ENCODE measurements around the gene TRIB2. TPM values are rescaled to one million over a fixed set of nuclear protein-coding genes. Genes with fewer than 3 reads are reported as not detected.

Gene TRIB2
- total RNA-seq, 1 donor from 2014 or later = 68.8 TPM

DNA sequence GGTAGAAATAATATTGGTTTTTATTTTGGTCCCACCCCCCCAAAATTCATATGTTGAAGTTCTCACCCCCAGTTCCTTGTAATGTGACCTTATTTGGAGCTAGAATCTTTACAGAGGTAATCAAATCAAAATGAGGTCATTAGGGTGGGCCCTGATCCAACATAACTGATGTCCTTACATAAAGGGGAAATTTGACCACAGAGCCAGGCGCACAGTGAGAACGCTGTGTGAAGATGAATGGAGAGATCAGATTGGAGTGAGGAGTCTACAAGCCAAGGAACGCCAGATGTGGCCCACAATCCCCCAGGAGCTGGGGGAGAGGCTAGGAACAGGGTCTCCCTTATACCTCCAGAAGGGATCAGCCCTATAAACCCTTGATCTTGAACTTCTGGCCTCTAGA is 31.6 kb upstream of the TRIB2 start:
- Histone ChIP-seq H3F3A (ENCODE audit: low read depth) (no peaks in the 10 kb centered on the region), H3K27ac (no peak overlapping the region), H2AFZ (replicated peaks) (no peak overlapping the region), H3K4me3 (no peak overlapping the region), H3K36me3 (no peaks in the 10 kb centered on the region), H3K27me3 (no peaks in the 10 kb centered on the region), H3K4me1 (peaks cover 16% of the 10 kb centered on the region), H3K4me2 (no peak overlapping the region), H3K79me2 (ENCODE audit: low read depth) (no peaks in the 10 kb centered on the region), H3K9ac (no peak overlapping the region), H4K20me1 (ENCODE audit: low read depth) (no peaks in the 10 kb centered on the region), H3K9me3 (ENCODE audit: low read depth) (peaks cover 5% of the 10 kb centered on the region)
- H3K4me1 Mint-ChIP-seq = peaks cover 27% of the 10 kb centered on the region
- TF ChIP-seq EZH2 (IDR thresholded peaks at IDR 0.05) (no peak), EZH2phosphoT487 (IDR thresholded peaks at IDR 0.05) (no peak)
- TF ChIP-seq, protein P1, sequence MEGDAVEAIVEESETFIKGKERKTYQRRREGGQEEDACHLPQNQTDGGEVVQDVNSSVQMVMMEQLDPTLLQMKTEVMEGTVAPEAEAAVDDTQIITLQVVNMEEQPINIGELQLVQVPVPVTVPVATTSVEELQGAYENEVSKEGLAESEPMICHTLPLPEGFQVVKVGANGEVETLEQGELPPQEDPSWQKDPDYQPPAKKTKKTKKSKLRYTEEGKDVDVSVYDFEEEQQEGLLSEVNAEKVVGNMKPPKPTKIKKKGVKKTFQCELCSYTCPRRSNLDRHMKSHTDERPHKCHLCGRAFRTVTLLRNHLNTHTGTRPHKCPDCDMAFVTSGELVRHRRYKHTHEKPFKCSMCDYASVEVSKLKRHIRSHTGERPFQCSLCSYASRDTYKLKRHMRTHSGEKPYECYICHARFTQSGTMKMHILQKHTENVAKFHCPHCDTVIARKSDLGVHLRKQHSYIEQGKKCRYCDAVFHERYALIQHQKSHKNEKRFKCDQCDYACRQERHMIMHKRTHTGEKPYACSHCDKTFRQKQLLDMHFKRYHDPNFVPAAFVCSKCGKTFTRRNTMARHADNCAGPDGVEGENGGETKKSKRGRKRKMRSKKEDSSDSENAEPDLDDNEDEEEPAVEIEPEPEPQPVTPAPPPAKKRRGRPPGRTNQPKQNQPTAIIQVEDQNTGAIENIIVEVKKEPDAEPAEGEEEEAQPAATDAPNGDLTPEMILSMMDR (IDR thresholded peaks at IDR 0.05) = no peak
- no peak for DNase-seq (ENCODE audit: low spot score)
- no peak overlapping the region for H3K27ac Mint-ChIP-seq
- peaks cover 6% of the 10 kb centered on the region for H3K27me3 Mint-ChIP-seq (ENCODE audit: insufficient read depth, low read depth)
- H3K9me3 Mint-ChIP-seq = peaks cover 25% of the 10 kb centered on the region
- H3K4me3 Mint-ChIP-seq = no peak overlapping the region
- no peaks in the 10 kb centered on the region for H3K36me3 Mint-ChIP-seq

DNA sequence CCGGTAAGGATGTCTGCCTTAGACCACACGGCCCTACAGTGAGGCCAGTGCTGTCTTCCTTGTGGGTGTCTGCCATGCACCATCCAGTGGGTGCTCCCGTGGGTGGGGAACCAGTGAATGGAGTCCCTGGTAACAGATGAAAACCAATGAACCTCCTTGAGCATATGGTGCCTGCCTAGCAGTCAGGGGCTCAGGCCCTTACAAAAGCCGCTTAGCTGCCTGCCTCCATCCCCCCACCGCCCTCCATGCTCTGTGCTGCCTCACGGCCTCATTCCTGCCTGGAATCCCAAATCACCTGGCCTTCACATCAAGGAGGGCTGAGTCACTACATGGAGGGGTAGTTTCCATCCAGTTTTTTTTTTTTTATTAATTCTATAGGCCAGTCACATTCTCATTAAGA is 30.8 kb upstream of the TRIB2 start:
- Mint-ChIP-seq H3K27ac (no peak overlapping the region), H3K36me3 (no peaks in the 10 kb centered on the region), H3K9me3 (peaks cover 30% of the 10 kb centered on the region), H3K4me3 (no peak overlapping the region), H3K4me1 (peaks cover 27% of the 10 kb centered on the region), H3K27me3 (ENCODE audit: insufficient read depth, low read depth) (peaks cover 3% of the 10 kb centered on the region)
- no peaks in the 10 kb centered on the region for H3K36me3 ChIP-seq
- H4K20me1 ChIP-seq (ENCODE audit: low read depth) = no peaks in the 10 kb centered on the region
- H3K27me3 ChIP-seq = no peaks in the 10 kb centered on the region
- no peaks in the 10 kb centered on the region for H3K79me2 ChIP-seq (ENCODE audit: low read depth)
- peaks cover 16% of the 10 kb centered on the region for H3K4me1 ChIP-seq
- H2AFZ ChIP-seq (replicated peaks) = no peak overlapping the region
- TF ChIP-seq, protein P1 (IDR thresholded peaks at IDR 0.05) = no peak
- TF ChIP-seq EZH2phosphoT487 (IDR thresholded peaks at IDR 0.05) (no peak), EZH2 (IDR thresholded peaks at IDR 0.05) (no peak)
- no peak overlapping the region for H3K27ac ChIP-seq
- H3K9me3 ChIP-seq (ENCODE audit: low read depth) = peaks cover 7% of the 10 kb centered on the region
- DNase-seq (ENCODE audit: low spot score) = no peak
- no peak overlapping the region for H3K4me3 ChIP-seq
- H3K4me2 ChIP-seq = no peak overlapping the region
- H3K9ac ChIP-seq = no peak overlapping the region
- no peaks in the 10 kb centered on the region for H3F3A ChIP-seq (ENCODE audit: low read depth)

DNA sequence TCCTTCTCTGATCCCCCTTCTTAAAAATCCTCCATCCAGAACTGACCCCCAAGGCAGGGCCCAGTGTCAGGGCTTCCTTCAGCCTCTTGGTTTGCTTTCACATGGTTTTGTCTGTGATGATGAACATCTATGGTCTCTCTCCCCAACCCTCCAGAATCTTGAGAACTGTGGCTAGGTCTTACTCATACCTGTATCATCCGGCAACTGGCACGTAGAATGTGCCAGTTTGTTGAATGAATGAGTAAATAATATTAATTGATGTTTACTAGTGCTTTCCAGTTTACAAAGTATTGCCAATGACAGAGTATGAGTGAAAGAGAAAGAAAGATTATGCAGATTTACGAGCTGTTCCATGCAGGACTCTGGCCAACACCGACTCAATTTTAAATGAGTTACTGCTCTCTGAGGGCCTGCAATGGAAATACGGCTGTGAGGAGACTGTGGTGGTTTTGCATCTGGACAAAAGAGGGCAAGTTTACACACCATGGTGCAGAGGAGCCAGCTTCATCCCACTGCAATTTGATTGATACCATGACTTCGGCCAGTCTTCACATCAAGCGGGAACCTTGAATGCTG is 29.9 kb upstream of the TRIB2 start:
- Histone ChIP-seq H3K27ac (no peak overlapping the region), H3K9ac (no peak overlapping the region), H3K4me2 (no peak overlapping the region), H3K9me3 (ENCODE audit: low read depth) (peaks cover 10% of the 10 kb centered on the region), H3K4me3 (no peak overlapping the region), H2AFZ (replicated peaks) (no peak overlapping the region), H3K36me3 (no peaks in the 10 kb centered on the region), H3F3A (ENCODE audit: low read depth) (no peaks in the 10 kb centered on the region), H3K79me2 (ENCODE audit: low read depth) (no peaks in the 10 kb centered on the region), H3K27me3 (no peaks in the 10 kb centered on the region), H3K4me1 (peaks cover 16% of the 10 kb centered on the region), H4K20me1 (ENCODE audit: low read depth) (no peaks in the 10 kb centered on the region)
- peaks cover 27% of the 10 kb centered on the region for H3K4me1 Mint-ChIP-seq
- peaks cover 3% of the 10 kb centered on the region for H3K27me3 Mint-ChIP-seq (ENCODE audit: insufficient read depth, low read depth)
- no peaks in the 10 kb centered on the region for H3K36me3 Mint-ChIP-seq
- H3K9me3 Mint-ChIP-seq = peaks cover 31% of the 10 kb centered on the region
- DNase-seq (ENCODE audit: low spot score) = no peak
- TF ChIP-seq EZH2phosphoT487 (IDR thresholded peaks at IDR 0.05) (no peak), EZH2 (IDR thresholded peaks at IDR 0.05) (no peak)
- TF ChIP-seq, protein P1 (IDR thresholded peaks at IDR 0.05) = no peak
- no peak overlapping the region for H3K4me3 Mint-ChIP-seq
- no peak overlapping the region for H3K27ac Mint-ChIP-seq
